Upper lobe of left lung (tissue), 6 donors: ENCODE data around the gene FRMPD2. TPM values are rescaled to one million over a fixed set of nuclear protein-coding genes. Genes with fewer than 3 reads are reported as not detected.
"Not testable (repeated sequence)": the region's sequence is repeated elsewhere in the genome, so short reads cannot be mapped to it uniquely, and the experiment has no call there.

Experiments used
- ATAC-seq, 2 donors: fragments of 200-7000 bp; cut with Tn5 transposase; one replicate each; pipeline ENCODE4 v1.9.1; 2022; ENCODE audit warnings: mild to moderate bottlenecking in 2 of 2, moderate library complexity in 2 of 2; ENCODE audit not compliant: low FRiP score in 2 of 2
- DNase-seq, 2 donors: peaks; one replicate each; pipeline ENCODE4 v3.0.0-alpha.2; 2019 to 2020
- H3K27ac ChIP-seq, 4 donors: fragments of 200-600 bp; sonication (generic); one replicate each; pipeline ENCODE4 v1.5.1; 2016 to 2019
- H3K27me3 ChIP-seq, 4 donors: fragments of 200-600 bp; sonication (generic); one replicate each; pipeline ENCODE4 v1.5.1; 2017 to 2019
- H3K36me3 ChIP-seq, 4 donors: fragments of 200-600 bp; sonication (generic); one replicate each; pipeline ENCODE4 v1.5.1; 2016 to 2019
- H3K4me1 ChIP-seq, 4 donors: fragments of 200-600 bp; sonication (generic); one replicate each; pipeline ENCODE4 v1.5.1; 2018 to 2019
- H3K4me3 ChIP-seq, 4 donors: fragments of 200-600 bp; sonication (generic); one replicate each; pipeline ENCODE4 v1.5.1; 2017 to 2019; ENCODE audit warnings: mild to moderate bottlenecking in 2 of 4, moderate library complexity in 1 of 4
- H3K9me3 ChIP-seq, 4 donors: fragments of 200-600 bp; sonication (generic); one replicate each; pipeline ENCODE4 v1.5.1; 2018 to 2019
- EP300 ChIP-seq, 4 donors: sonication (generic); formaldehyde crosslinking; IDR thresholded peaks; one replicate each; pipeline ENCODE4 v1.5.1; 2017; ENCODE audit warnings: antibody characterized with exemption in 4 of 4, control low read depth in 2 of 4
- POLR2A ChIP-seq, 4 donors: fragments of 450-650 bp; IDR thresholded peaks; one replicate each; pipeline ENCODE4 v1.5.1; 2016 to 2017; ENCODE audit warnings: antibody characterized with exemption in 4 of 4, mild to moderate bottlenecking in 2 of 4
- POLR2AphosphoS5 ChIP-seq, 2 donors: sonication (generic); formaldehyde crosslinking; IDR thresholded peaks; one replicate each; pipeline ENCODE4 v1.5.1; 2017; ENCODE audit warnings: antibody characterized with exemption in 2 of 2
- WGBS, 2 donors: methylation state at CpG; one replicate each; pipeline ENCODE4 v1.1.5; 2017 to 2018; 5-methylcytosine and 5-hydroxymethylcytosine counted together
- total RNA-seq, 6 donors: library from RNA; depleted of rRNA in 4 of 6; stranded (reverse); fragments of >200 nt in 4 of 6; gene quantifications; one replicate each; pipeline versions ENCODE4 v1.1.0 to v1.2.1, GENCODE V29; 2016 to 2021
- TF ChIP-seq, protein P1 (sequence below), 6 experiments: fragments of 450-650 bp in 4 of 6; fragments of 200-600 bp in 2 of 6; sonication (generic) in 2 of 6; IDR thresholded peaks; one replicate each; pipeline ENCODE4 v1.5.1; 2016 to 2019; ENCODE audit warnings: antibody characterized with exemption in 6 of 6
- donor health status: DM: no; HTN: no; CAD: no; lungs with moderate emphysema.
- donor health status: DM: no; HTN: yes; CAD: no; lungs with severe emphysema.

Gene FRMPD2
- total RNA-seq, 6 donors from 2014 or later = 0.23 to 38.6 (median 5.6) TPM

DNA sequence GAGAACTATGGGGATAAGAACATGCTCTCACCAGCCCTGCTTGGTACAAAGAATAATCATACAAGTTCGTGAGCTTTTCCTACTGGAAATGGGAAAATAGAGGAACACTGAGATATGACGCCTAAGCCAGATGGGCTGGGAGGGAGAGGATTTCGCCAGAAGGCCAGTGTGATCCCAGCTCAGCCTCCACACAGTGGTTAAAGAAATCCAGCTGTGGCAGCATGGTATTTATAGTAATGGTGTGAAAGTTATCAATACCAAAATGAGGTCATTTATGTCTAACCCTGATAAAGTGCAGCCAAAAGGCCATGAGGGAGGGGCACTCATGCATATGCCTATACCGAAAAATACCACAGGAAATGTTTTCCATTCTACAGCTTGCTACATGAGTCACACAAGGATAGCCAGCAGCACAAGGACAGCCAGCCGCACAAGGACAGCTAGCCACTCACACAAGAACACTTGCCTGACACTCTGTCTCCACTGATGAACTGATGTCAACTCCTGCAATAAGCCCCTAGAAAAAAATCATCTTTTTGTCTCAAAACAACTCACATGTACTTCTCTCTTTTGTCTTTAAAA lies 49.4 kb downstream of the FRMPD2 start:
- ATAC-seq (no peak), DNase-seq (no peak)

DNA sequence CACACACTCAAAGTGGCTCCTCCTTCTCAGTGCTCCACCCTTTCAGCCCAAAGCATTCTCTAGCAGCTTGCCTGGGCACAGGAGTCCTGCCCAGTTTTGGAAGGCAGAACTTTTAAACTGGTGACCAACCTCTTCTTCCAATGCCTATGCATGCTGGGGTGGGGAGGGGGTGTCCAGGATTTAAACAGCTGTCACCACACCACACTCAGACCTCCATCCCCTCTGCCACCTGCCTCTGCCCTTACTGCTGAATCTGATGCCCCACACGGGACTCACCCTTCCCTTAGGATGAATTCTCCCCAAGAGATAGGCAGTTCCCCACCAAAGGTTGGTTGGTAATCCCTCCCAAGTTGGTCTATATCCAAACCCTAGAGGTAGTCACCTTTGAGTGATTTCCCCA lies 50.2 kb downstream of the FRMPD2 start:
- Histone ChIP-seq H3K36me3 (no peaks in the 10 kb centered on the region), H3K9me3 (no peaks in the 10 kb centered on the region), H3K27me3 (no peaks in the 10 kb centered on the region), H3K4me1 (no peaks in the 10 kb centered on the region), H3K27ac (no peak overlapping the region), H3K4me3 (no peak overlapping the region)
- ATAC-seq = no peak
- no peak for DNase-seq
- WGBS, 2 donors = 100% methylated on average over 1 of the region's 1 CpG
- TF ChIP-seq POLR2A (IDR thresholded peaks at IDR 0.05) (no peak), EP300 (IDR thresholded peaks at IDR 0.05) (no peak), POLR2AphosphoS5 (IDR thresholded peaks at IDR 0.05) (no peak)
- TF ChIP-seq, protein P1, sequence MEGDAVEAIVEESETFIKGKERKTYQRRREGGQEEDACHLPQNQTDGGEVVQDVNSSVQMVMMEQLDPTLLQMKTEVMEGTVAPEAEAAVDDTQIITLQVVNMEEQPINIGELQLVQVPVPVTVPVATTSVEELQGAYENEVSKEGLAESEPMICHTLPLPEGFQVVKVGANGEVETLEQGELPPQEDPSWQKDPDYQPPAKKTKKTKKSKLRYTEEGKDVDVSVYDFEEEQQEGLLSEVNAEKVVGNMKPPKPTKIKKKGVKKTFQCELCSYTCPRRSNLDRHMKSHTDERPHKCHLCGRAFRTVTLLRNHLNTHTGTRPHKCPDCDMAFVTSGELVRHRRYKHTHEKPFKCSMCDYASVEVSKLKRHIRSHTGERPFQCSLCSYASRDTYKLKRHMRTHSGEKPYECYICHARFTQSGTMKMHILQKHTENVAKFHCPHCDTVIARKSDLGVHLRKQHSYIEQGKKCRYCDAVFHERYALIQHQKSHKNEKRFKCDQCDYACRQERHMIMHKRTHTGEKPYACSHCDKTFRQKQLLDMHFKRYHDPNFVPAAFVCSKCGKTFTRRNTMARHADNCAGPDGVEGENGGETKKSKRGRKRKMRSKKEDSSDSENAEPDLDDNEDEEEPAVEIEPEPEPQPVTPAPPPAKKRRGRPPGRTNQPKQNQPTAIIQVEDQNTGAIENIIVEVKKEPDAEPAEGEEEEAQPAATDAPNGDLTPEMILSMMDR (IDR thresholded peaks at IDR 0.05) = no peak

More for the DNA sequence above, 49.4 kb downstream of the FRMPD2 start:
- Histone ChIP-seq H3K4me1 (no peaks in the 10 kb centered on the region), H3K36me3 (no peaks in the 10 kb centered on the region), H3K9me3 (no peaks in the 10 kb centered on the region), H3K27me3 (no peaks in the 10 kb centered on the region), H3K27ac (no peak overlapping the region), H3K4me3 (no peak overlapping the region)
- 62 to 81% methylated on average over 5 of the region's 5 CpGs for WGBS, 2 donors
- TF ChIP-seq, protein P1 (IDR thresholded peaks at IDR 0.05) = no peak
- TF ChIP-seq EP300 (IDR thresholded peaks at IDR 0.05) (no peak), POLR2A (IDR thresholded peaks at IDR 0.05) (no peak), POLR2AphosphoS5 (IDR thresholded peaks at IDR 0.05) (no peak)

DNA sequence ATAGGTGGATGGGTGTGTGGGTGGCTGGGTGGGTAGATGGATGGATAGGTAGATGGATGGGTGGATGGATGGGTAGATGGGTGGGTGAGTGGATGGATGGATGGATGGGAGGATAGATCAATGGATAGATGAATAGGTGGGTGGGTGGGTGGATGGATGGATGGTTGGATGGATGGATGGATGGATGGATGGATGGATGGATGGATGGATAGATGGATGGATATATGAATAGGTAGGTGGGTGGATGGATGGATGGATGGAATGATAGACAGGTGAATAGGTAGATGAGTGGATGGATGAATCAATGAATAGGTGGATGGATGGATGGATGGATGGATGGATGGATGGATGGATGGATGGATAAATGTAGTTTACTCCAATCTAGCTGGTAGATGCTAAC lies 52.7 kb downstream of the FRMPD2 start:
- no peaks in the 10 kb centered on the region for H3K27me3 ChIP-seq
- ATAC-seq = no peak
- no peak overlapping the region for H3K4me3 ChIP-seq
- H3K36me3 ChIP-seq = no peaks in the 10 kb centered on the region
- H3K9me3 ChIP-seq = no peaks in the 10 kb centered on the region
- DNase-seq = no peak
- no peak overlapping the region for H3K27ac ChIP-seq
- TF ChIP-seq EP300 (IDR thresholded peaks at IDR 0.05) (no peak), POLR2A (IDR thresholded peaks at IDR 0.05) (no peak), POLR2AphosphoS5 (IDR thresholded peaks at IDR 0.05) (no peak)
- TF ChIP-seq, protein P1 (IDR thresholded peaks at IDR 0.05) = no peak
- H3K4me1 ChIP-seq = no peaks in the 10 kb centered on the region

DNA sequence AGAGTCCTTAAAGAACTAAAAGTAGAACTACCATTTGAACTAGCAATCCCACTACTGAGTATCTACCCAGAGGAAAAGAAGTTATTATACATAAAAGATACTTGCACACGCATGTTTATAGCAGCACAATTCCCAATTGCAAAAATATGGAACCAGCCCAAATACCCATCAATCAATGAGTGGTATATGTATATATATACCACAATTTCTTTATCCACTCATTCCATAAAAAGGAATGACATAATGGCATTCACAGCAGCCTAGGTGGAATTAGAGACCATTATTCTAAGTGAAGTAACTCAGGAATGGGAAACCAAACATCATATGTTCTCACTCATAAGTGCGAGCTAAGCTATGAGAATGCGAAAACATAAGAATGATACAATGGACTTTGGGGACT lies 53.5 kb downstream of the FRMPD2 start:
- not testable (repeated sequence) for H3K36me3 ChIP-seq, H3K4me3 ChIP-seq, DNase-seq, H3K4me1 ChIP-seq, H3K9me3 ChIP-seq, H3K27me3 ChIP-seq, ATAC-seq, H3K27ac ChIP-seq
- 88 to 94% methylated on average over 3 of the region's 3 CpGs for WGBS, 2 donors

DNA sequence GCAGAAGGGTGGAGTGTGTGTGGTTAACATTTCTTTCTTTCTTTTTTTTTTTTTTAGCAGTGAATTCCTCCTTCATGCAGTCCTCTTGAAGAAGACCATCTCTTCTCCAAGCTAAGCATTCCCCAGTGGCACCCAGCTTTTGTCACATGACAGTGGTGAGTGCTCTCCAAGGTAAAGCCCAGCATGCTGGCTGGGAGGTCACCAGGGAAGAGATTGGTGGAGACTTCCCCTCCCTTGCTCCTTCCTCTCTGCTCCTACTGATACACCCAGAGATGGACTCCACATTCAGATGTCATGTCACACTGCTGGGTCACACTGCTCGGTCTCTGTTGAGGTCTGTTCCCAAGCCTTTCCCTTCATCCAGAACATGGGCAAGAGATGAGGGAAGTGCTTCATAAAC lies 55.3 kb downstream of the FRMPD2 start:
- Histone ChIP-seq H3K36me3 (no peaks in the 10 kb centered on the region), H3K9me3 (no peaks in the 10 kb centered on the region), H3K27me3 (no peaks in the 10 kb centered on the region), H3K4me1 (no peaks in the 10 kb centered on the region), H3K27ac (no peak overlapping the region), H3K4me3 (no peak overlapping the region)
- ATAC-seq (no peak), DNase-seq (no peak)
- WGBS, 2 donors = 69 to 89% methylated on average over 1 of the region's 1 CpG
- no peak for TF ChIP-seq POLR2AphosphoS5 (IDR thresholded peaks at IDR 0.05)

DNA sequence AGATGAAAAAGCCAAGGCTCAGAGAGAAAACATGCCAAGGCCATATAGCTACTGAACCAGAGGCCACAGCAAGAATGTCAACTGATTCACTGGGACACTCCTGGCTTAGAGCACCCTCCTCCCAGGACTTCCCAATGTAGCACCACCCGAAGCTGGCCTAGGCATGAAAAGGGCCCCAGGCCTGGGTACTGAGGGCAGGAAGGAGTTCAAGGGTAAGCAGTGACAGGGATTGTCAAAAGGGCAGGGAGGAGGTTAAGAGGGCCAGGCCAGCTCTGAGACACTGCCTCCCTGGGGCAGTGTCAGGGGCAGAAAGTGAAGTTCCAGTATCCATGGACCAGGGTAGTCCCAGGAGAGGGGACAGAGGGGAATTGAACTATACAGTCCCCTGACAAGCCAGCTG lies 57.8 kb downstream of the FRMPD2 start:
- ATAC-seq = no peak
- Histone ChIP-seq H3K9me3 (no peaks in the 10 kb centered on the region), H3K36me3 (no peaks in the 10 kb centered on the region), H3K4me3 (no peak overlapping the region), H3K4me1 (no peaks in the 10 kb centered on the region), H3K27me3 (no peaks in the 10 kb centered on the region), H3K27ac (no peak overlapping the region)
- TF ChIP-seq POLR2A (IDR thresholded peaks at IDR 0.05) = no peak
- no peak for TF ChIP-seq EP300 (IDR thresholded peaks at IDR 0.05)
- TF ChIP-seq, protein P1 (IDR thresholded peaks at IDR 0.05) = no peak
- no peak for TF ChIP-seq POLR2AphosphoS5 (IDR thresholded peaks at IDR 0.05)
- 85 to 91% methylated on average over 1 of the region's 1 CpG for WGBS, 2 donors
- no peak for DNase-seq
